NCI-H1092 (cell line): ENCODE results near the gene NUP214.
"Not testable (repeated sequence)": the region's sequence is repeated elsewhere in the genome, so short reads cannot be mapped to it uniquely, and the experiment has no call there.

Experiments used
- DNase-seq: peaks from one replicate; lab custom pipeline; 2025; lab: John Stamatoyannopoulos, UW

The NUP214 gene

GRCh38 chr9:131160416-131161112, 35.2 kb downstream of the NUP214 start:
- DNase-seq, result no peak

GRCh38 chr9:131161585-131161984, 36.2 kb downstream of the NUP214 start:
- DNase-seq, result no peak

- no peak for DNase-seq
Observed at GRCh38 chr9:131162886-131163285, 37.5 kb downstream of the NUP214 start.

- DNase-seq, result no peak
Observed at GRCh38 chr9:131165523-131165922, 40.1 kb downstream of the NUP214 start.

GRCh38 chr9:131167146-131167692, 41.8 kb downstream of the NUP214 start:
- peak; percentile 17 for DNase-seq

GRCh38 chr9:131167936-131168335, 42.5 kb downstream of the NUP214 start:
- DNase-seq, result no peak

GRCh38 chr9:131169563-131170240, 44.3 kb downstream of the NUP214 start:
- DNase-seq, result no peak

GRCh38 chr9:131173995-131174394, 48.6 kb downstream of the NUP214 start:
- no peak for DNase-seq

GRCh38 chr9:131174681-131175239, 49.4 kb downstream of the NUP214 start:
- DNase-seq, result no peak

- no peak for DNase-seq
Observed at GRCh38 chr9:131177898-131178297, 52.5 kb downstream of the NUP214 start.

- peak; percentile 20 for DNase-seq
Observed at GRCh38 chr9:131178382-131178781, 53.0 kb downstream of the NUP214 start.

GRCh38 chr9:131178926-131179325, 53.5 kb downstream of the NUP214 start:
- no peak for DNase-seq

- DNase-seq, result no peak
Observed at GRCh38 chr9:131179561-131180219, 54.3 kb downstream of the NUP214 start.

- no peak for DNase-seq
Observed at GRCh38 chr9:131180454-131180853, 55.1 kb downstream of the NUP214 start.

- DNase-seq, result no peak
Observed at GRCh38 chr9:131181091-131181681, 55.8 kb downstream of the NUP214 start.

GRCh38 chr9:131185924-131186323, 60.5 kb downstream of the NUP214 start:
- DNase-seq, result no peak

GRCh38 chr9:131186622-131187021, 61.2 kb downstream of the NUP214 start:
- no peak for DNase-seq

- DNase-seq, result no peak
Observed at GRCh38 chr9:131187957-131188356, 62.6 kb downstream of the NUP214 start.

GRCh38 chr9:131188976-131189375, 63.6 kb downstream of the NUP214 start:
- DNase-seq, result no peak

- no peak for DNase-seq
Observed at GRCh38 chr9:131190191-131190590, 64.8 kb downstream of the NUP214 start.

GRCh38 chr9:131191032-131191431, 65.6 kb downstream of the NUP214 start:
- DNase-seq, result not testable (repeated sequence)

- DNase-seq, result no peak
Observed at GRCh38 chr9:131191857-131192256, 66.5 kb downstream of the NUP214 start.
